ENCODE results near the gene SH3GL3.
A peak's percentile ranks its signal among the peaks of the same experiment; 100 is the strongest.

The SH3GL3 gene

GRCh38 chr15:83565553-83566159, 118.5 kb downstream of the SH3GL3 start:
- Histone ChIP-seq H3K4me3 (ENCODE audit: insufficient read depth, low read length, poor library complexity, severe bottlenecking) (no peak overlapping the region), H3K9me3 (ENCODE audit: insufficient read depth, low read length) (no peaks in the 10 kb centered on the region), H3K4me2 (ENCODE audit: low read depth, low read length, poor library complexity, severe bottlenecking) (no peak overlapping the region), H3K79me2 (ENCODE audit: insufficient read depth, low read length) (no peaks in the 10 kb centered on the region), H3K9ac (ENCODE audit: low read length) (no peak overlapping the region), H4K20me1 (ENCODE audit: low read depth, low read length) (no peaks in the 10 kb centered on the region), H2AFZ (ENCODE audit: low read depth, low read length, severe bottlenecking) (no peak overlapping the region), H3K36me3 (ENCODE audit: low read length) (no peaks in the 10 kb centered on the region), H3K9me2 (replicated peaks; ENCODE audit: insufficient read depth, low read length) (no peaks in the 10 kb centered on the region), H3K27ac (ENCODE audit: low read depth, low read length) (no peak overlapping the region), H3K27me3 (ENCODE audit: low read length) (no peaks in the 10 kb centered on the region), H3F3A (ENCODE audit: insufficient read depth) (no peaks in the 10 kb centered on the region)
- TF ChIP-seq EZH2phosphoT487 (conservative IDR thresholded peaks at IDR 0.05; ENCODE audit: low read length) = no peak
- TF ChIP-seq CTCF (IDR thresholded peaks at IDR 0.05; ENCODE audit: insufficient read depth, low read length, poor library complexity, severe bottlenecking) = peak; percentile 43

GRCh38 chr15:83567318-83567717, 120.2 kb downstream of the SH3GL3 start:
- H2AFZ ChIP-seq (ENCODE audit: low read depth, low read length, severe bottlenecking) = no peak overlapping the region
- H3K36me3 ChIP-seq (ENCODE audit: low read length) = no peaks in the 10 kb centered on the region
- TF ChIP-seq CTCF (IDR thresholded peaks at IDR 0.05; ENCODE audit: insufficient read depth, low read length, poor library complexity, severe bottlenecking) = no peak
- TF ChIP-seq EZH2phosphoT487 (conservative IDR thresholded peaks at IDR 0.05; ENCODE audit: low read length) = no peak
- no peak overlapping the region for H3K4me2 ChIP-seq (ENCODE audit: low read depth, low read length, poor library complexity, severe bottlenecking)
- H3K27ac ChIP-seq (ENCODE audit: low read depth, low read length) = no peak overlapping the region
- H3F3A ChIP-seq (ENCODE audit: insufficient read depth) = no peaks in the 10 kb centered on the region
- no peaks in the 10 kb centered on the region for H3K79me2 ChIP-seq (ENCODE audit: insufficient read depth, low read length)
- no peak overlapping the region for H3K9ac ChIP-seq (ENCODE audit: low read length)
- H3K9me2 ChIP-seq (replicated peaks; ENCODE audit: insufficient read depth, low read length) = no peaks in the 10 kb centered on the region
- no peaks in the 10 kb centered on the region for H3K9me3 ChIP-seq (ENCODE audit: insufficient read depth, low read length)
- no peak overlapping the region for H3K4me3 ChIP-seq (ENCODE audit: insufficient read depth, low read length, poor library complexity, severe bottlenecking)
- no peaks in the 10 kb centered on the region for H4K20me1 ChIP-seq (ENCODE audit: low read depth, low read length)
- H3K27me3 ChIP-seq (ENCODE audit: low read length) = no peaks in the 10 kb centered on the region

- Histone ChIP-seq H3K27me3 (ENCODE audit: low read length) (no peaks in the 10 kb centered on the region), H3K79me2 (ENCODE audit: insufficient read depth, low read length) (no peaks in the 10 kb centered on the region), H2AFZ (ENCODE audit: low read depth, low read length, severe bottlenecking) (no peak overlapping the region), H3K36me3 (ENCODE audit: low read length) (no peaks in the 10 kb centered on the region), H3K4me2 (ENCODE audit: low read depth, low read length, poor library complexity, severe bottlenecking) (no peak overlapping the region), H3K4me3 (ENCODE audit: insufficient read depth, low read length, poor library complexity, severe bottlenecking) (no peak overlapping the region), H4K20me1 (ENCODE audit: low read depth, low read length) (no peaks in the 10 kb centered on the region), H3K9ac (ENCODE audit: low read length) (no peak overlapping the region), H3K27ac (ENCODE audit: low read depth, low read length) (no peak overlapping the region), H3F3A (ENCODE audit: insufficient read depth) (no peaks in the 10 kb centered on the region), H3K9me3 (ENCODE audit: insufficient read depth, low read length) (no peaks in the 10 kb centered on the region), H3K9me2 (replicated peaks; ENCODE audit: insufficient read depth, low read length) (no peaks in the 10 kb centered on the region)
- no peak for TF ChIP-seq CTCF (IDR thresholded peaks at IDR 0.05; ENCODE audit: insufficient read depth, low read length, poor library complexity, severe bottlenecking)
- TF ChIP-seq EZH2phosphoT487 (conservative IDR thresholded peaks at IDR 0.05; ENCODE audit: low read length) = no peak
Observed at GRCh38 chr15:83569341-83569740, 122.2 kb downstream of the SH3GL3 start.

Measured in SU-DHL-6 (cell line).